ENCODE measurements around the gene L1CAM. TPM values are rescaled to one million over a fixed set of nuclear protein-coding genes. Genes with fewer than 3 reads are reported as not detected.

L1CAM gene
- total RNA-seq, 1 donor from 2014 or later, result 16.6 TPM

- Mint-ChIP-seq H3K9me3 (ENCODE audit: unreplicated experiment) (peaks cover 3% of the 10 kb centered on the region), H3K27ac (ENCODE audit: unreplicated experiment) (no peak overlapping the region), H3K4me1 (ENCODE audit: unreplicated experiment) (no peaks in the 10 kb centered on the region), H3K36me3 (ENCODE audit: unreplicated experiment) (no peaks in the 10 kb centered on the region), H3K4me3 (ENCODE audit: unreplicated experiment) (no peak overlapping the region), H3K27me3 (ENCODE audit: unreplicated experiment) (no peaks in the 10 kb centered on the region)
- no peak for TF ChIP-seq CTCF (IDR thresholded peaks at IDR 0.05)
- DNase-seq (ENCODE audit: extremely low spot score, unreplicated experiment), result no peak
Measured at GRCh38 chrX:153869473-153870287, 16.3 kb downstream of the L1CAM start.

- Mint-ChIP-seq H3K27me3 (ENCODE audit: unreplicated experiment) (no peaks in the 10 kb centered on the region), H3K36me3 (ENCODE audit: unreplicated experiment) (no peaks in the 10 kb centered on the region), H3K27ac (ENCODE audit: unreplicated experiment) (no peak overlapping the region), H3K9me3 (ENCODE audit: unreplicated experiment) (no peaks in the 10 kb centered on the region), H3K4me3 (ENCODE audit: unreplicated experiment) (no peak overlapping the region), H3K4me1 (ENCODE audit: unreplicated experiment) (no peaks in the 10 kb centered on the region)
- no peak for TF ChIP-seq CTCF (IDR thresholded peaks at IDR 0.05)
- DNase-seq (ENCODE audit: extremely low spot score, unreplicated experiment), result no peak
Measured at GRCh38 chrX:153868576-153869472, 17.1 kb downstream of the L1CAM start.

- Mint-ChIP-seq H3K9me3 (ENCODE audit: unreplicated experiment) (no peaks in the 10 kb centered on the region), H3K36me3 (ENCODE audit: unreplicated experiment) (no peaks in the 10 kb centered on the region), H3K27me3 (ENCODE audit: unreplicated experiment) (no peaks in the 10 kb centered on the region), H3K27ac (ENCODE audit: unreplicated experiment) (no peak overlapping the region), H3K4me3 (ENCODE audit: unreplicated experiment) (no peak overlapping the region), H3K4me1 (ENCODE audit: unreplicated experiment) (no peaks in the 10 kb centered on the region)
- DNase-seq (ENCODE audit: extremely low spot score, unreplicated experiment), result no peak
- TF ChIP-seq CTCF (IDR thresholded peaks at IDR 0.05), result no peak
Measured at GRCh38 chrX:153867671-153868070, 18.3 kb downstream of the L1CAM start.

GRCh38 chrX:153867139-153867538, 18.8 kb downstream of the L1CAM start:
- Mint-ChIP-seq H3K27me3 (ENCODE audit: unreplicated experiment) (no peaks in the 10 kb centered on the region), H3K36me3 (ENCODE audit: unreplicated experiment) (no peaks in the 10 kb centered on the region), H3K4me1 (ENCODE audit: unreplicated experiment) (no peaks in the 10 kb centered on the region), H3K4me3 (ENCODE audit: unreplicated experiment) (no peak overlapping the region), H3K9me3 (ENCODE audit: unreplicated experiment) (no peaks in the 10 kb centered on the region), H3K27ac (ENCODE audit: unreplicated experiment) (no peak overlapping the region)
- DNase-seq (ENCODE audit: extremely low spot score, unreplicated experiment), result no peak
- TF ChIP-seq CTCF (IDR thresholded peaks at IDR 0.05), result no peak

Data from osteocyte (in vitro differentiated cells).